Subcutaneous adipose tissue (tissue), 4 donors: Measurements from ENCODE around the gene OLFML2B. TPM values are rescaled to one million over a fixed set of nuclear protein-coding genes. Genes with fewer than 3 reads are reported as not detected.

Experiments
- CTCF ChIP-seq: fragments of 450-650 bp; IDR thresholded peaks from one replicate; pipeline ENCODE4 v1.5.1; 2016; ENCODE audit warnings: low read depth, mild to moderate bottlenecking, control low read depth, antibody characterized with exemption, moderate library complexity
- total RNA-seq, 4 donors: library from RNA; depleted of rRNA; stranded (reverse); fragments of >200 nt; gene quantifications; one replicate each; pipeline ENCODE4 v1.1.0, GENCODE V29; 2016

The OLFML2B gene
- total RNA-seq, 4 donors from 2014 or later, result 5.8 to 43.3 (median 9.6) TPM

- no peak for TF ChIP-seq CTCF
These were observed 53.6 kb downstream of the OLFML2B start for GRCh38 chr1:161970036-161970435.

GRCh38 chr1:161966067-161966466, 57.6 kb downstream of the OLFML2B start:
- no peak for TF ChIP-seq CTCF

GRCh38 chr1:161962091-161962887, 61.4 kb downstream of the OLFML2B start:
- no peak for TF ChIP-seq CTCF

GRCh38 chr1:161958425-161958824, 65.2 kb downstream of the OLFML2B start:
- no peak for TF ChIP-seq CTCF

GRCh38 chr1:161956930-161957329, 66.7 kb downstream of the OLFML2B start:
- no peak for TF ChIP-seq CTCF

- no peak for TF ChIP-seq CTCF
These were observed 67.6 kb downstream of the OLFML2B start for GRCh38 chr1:161956097-161956496.

- no peak for TF ChIP-seq CTCF
These were observed 68.1 kb downstream of the OLFML2B start for GRCh38 chr1:161955606-161956005.
